CD4-positive, alpha-beta T cell (primary cell): ENCODE data around the gene SNX12. TPM values are rescaled to one million over a fixed set of nuclear protein-coding genes. Genes with fewer than 3 reads are reported as not detected.

Source experiments
- ATAC-seq: fragments of 200-7000 bp; cut with Tn5 transposase; one replicate; pipeline ENCODE4 v1.10.0; 2022; ENCODE audit warnings: mild to moderate bottlenecking; ENCODE audit not compliant: poor library complexity
- CTCF ChIA-PET: fragments of 350-600 bp; sonication (Branson Sonifier 250); formaldehyde crosslinking; loops from one replicate; lab custom pipeline; 2021; ENCODE audit warnings: antibody characterized with exemption, inconsistent platforms; lab: Charles Lee
- POLR2A ChIA-PET: fragments of 350-600 bp; sonication (Branson Sonifier 250); formaldehyde crosslinking; loops from one replicate; lab custom pipeline; 2021; ENCODE audit warnings: antibody characterized with exemption, inconsistent platforms; lab: Charles Lee
- DNase-seq, 14 experiments: peaks; one replicate each; pipeline ENCODE4 v3.0.0-alpha.2; 2013 to 2020; ENCODE audit warnings: mixed read lengths in 2 of 14
- H3K27ac ChIP-seq, 2 donors: one replicate each; pipeline versions ENCODE4 v1.5.1 to v1.7.0; 2013; ENCODE audit warnings: low read length in 2 of 2, low read depth in 1 of 2, mild to moderate bottlenecking in 1 of 2
- H3K27me3 ChIP-seq, 2 experiments: 1 replicate in 1 of 2; 2 replicates in 1 of 2; pipeline versions ENCODE4 v1.6.1 to v1.7.0; 2013; ENCODE audit warnings: low read length in 2 of 2, control low read depth in 1 of 2, mild to moderate bottlenecking in 1 of 2, moderate library complexity in 1 of 2; ENCODE audit not compliant: insufficient read depth in 2 of 2, control insufficient read depth in 1 of 2
- H3K36me3 ChIP-seq: one replicate; pipeline ENCODE4 v1.6.1; 2013; ENCODE audit warnings: low read length, control low read depth; ENCODE audit not compliant: insufficient read depth
- H3K4me1 ChIP-seq: one replicate; pipeline ENCODE4 v1.6.1; 2013; ENCODE audit warnings: low read length, control low read depth; ENCODE audit not compliant: insufficient read depth
- H3K4me3 ChIP-seq: one replicate; pipeline ENCODE4 v1.5.1; 2013; ENCODE audit warnings: mild to moderate bottlenecking, low read length, moderate library complexity
- H3K9me3 ChIP-seq, 2 experiments: 1 replicate in 1 of 2; 2 replicates in 1 of 2; pipeline versions ENCODE4 v1.6.1 to v1.7.0; 2013; ENCODE audit warnings: low read length in 2 of 2, mild to moderate bottlenecking in 2 of 2, control low read depth in 1 of 2, moderate library complexity in 1 of 2; ENCODE audit not compliant: control insufficient read depth in 1 of 2, insufficient read depth in 1 of 2
- H3K27ac Mint-ChIP-seq: one replicate; pipeline ENCODE4 v1.8.0; 2020; ENCODE audit warnings: mixed read lengths
- H3K27me3 Mint-ChIP-seq: one replicate; pipeline ENCODE4 v1.8.0; 2021; ENCODE audit warnings: mixed read lengths
- H3K36me3 Mint-ChIP-seq: one replicate; pipeline ENCODE4 v1.8.0; 2021; ENCODE audit warnings: low read depth, mixed read lengths
- H3K4me1 Mint-ChIP-seq: one replicate; pipeline ENCODE4 v1.8.0; 2021; ENCODE audit warnings: low read depth, mixed read lengths
- H3K4me3 Mint-ChIP-seq: one replicate; pipeline ENCODE4 v1.8.0; 2020; ENCODE audit warnings: mild to moderate bottlenecking, mixed read lengths
- H3K9me3 Mint-ChIP-seq: one replicate; pipeline ENCODE4 v1.8.0; 2020; ENCODE audit warnings: mixed read lengths
- intact Hi-C, 2 experiments: fragments of 100-400 bp; cut with DNase I in 1 of 2; cut with micrococcal nuclease in 1 of 2; formaldehyde crosslinking; loops; one replicate each; pipeline versions ENCODE4 v1.15.1 to v1.9.0; 2023 to 2025; cut with DNase I, micrococcal nuclease
- total RNA-seq, 174 experiments: library from RNA in 2 of 174; stranded (reverse) in 2 of 174; gene quantifications; one replicate each; pipeline ENCODE4 v1.2.3 and lab custom pipeline; 2021 to 2026
- TF ChIP-seq, protein P1 (sequence below): fragments of 200-600 bp; IDR thresholded peaks from one replicate; pipeline ENCODE4 v1.8.0; 2022; ENCODE audit warnings: antibody characterized with exemption, mild to moderate bottlenecking

Gene SNX12
- total RNA-seq, 2 experiments from 2014 or later = 20.5 to 22.4 TPM

GRCh38 chrX:71095555-71095980 lies 27.4 kb upstream of the SNX12 start, which contains the start of gene FOXO4:
Gene FOXO4 (plus strand): TSS chrX:71095851. CDS start chrX:71096529, 678 bp downstream.
- TF ChIP-seq, protein P1, sequence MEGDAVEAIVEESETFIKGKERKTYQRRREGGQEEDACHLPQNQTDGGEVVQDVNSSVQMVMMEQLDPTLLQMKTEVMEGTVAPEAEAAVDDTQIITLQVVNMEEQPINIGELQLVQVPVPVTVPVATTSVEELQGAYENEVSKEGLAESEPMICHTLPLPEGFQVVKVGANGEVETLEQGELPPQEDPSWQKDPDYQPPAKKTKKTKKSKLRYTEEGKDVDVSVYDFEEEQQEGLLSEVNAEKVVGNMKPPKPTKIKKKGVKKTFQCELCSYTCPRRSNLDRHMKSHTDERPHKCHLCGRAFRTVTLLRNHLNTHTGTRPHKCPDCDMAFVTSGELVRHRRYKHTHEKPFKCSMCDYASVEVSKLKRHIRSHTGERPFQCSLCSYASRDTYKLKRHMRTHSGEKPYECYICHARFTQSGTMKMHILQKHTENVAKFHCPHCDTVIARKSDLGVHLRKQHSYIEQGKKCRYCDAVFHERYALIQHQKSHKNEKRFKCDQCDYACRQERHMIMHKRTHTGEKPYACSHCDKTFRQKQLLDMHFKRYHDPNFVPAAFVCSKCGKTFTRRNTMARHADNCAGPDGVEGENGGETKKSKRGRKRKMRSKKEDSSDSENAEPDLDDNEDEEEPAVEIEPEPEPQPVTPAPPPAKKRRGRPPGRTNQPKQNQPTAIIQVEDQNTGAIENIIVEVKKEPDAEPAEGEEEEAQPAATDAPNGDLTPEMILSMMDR = no peak
- Mint-ChIP-seq H3K27ac (peak within 1 kb of the TSS; percentile 98), H3K9me3 (no peaks in the 10 kb centered on the region), H3K4me1 (peaks cover 50% of the 10 kb centered on the region), H3K36me3 (peaks cover 9% of the 10 kb centered on the region), H3K4me3 (peak within 1 kb of the TSS; percentile 96), H3K27me3 (no peaks in the 10 kb centered on the region)
- ChIA-PET CTCF (interaction anchor here (1.1 kb wide), 1 partner anchor 34 kb away, joined by 4 read pairs; no protein-coding TSS in a partner anchor), POLR2A (interaction anchor here (0.6 to 2.8 kb wide), 10 partner anchors 9 to 270 kb away, joined by 3 to 34 read pairs (median 5); partner anchors contain the start of genes IL2RG, MED12, NONO and SNX12)
- Histone ChIP-seq H3K4me3 (peak within 1 kb of the TSS; percentile 83), H3K9me3 (no peaks in the 10 kb centered on the region), H3K36me3 (no peaks in the 10 kb centered on the region), H3K27ac (peak within 1 kb of the TSS; percentile 41 to 62), H3K4me1 (peaks cover 37% of the 10 kb centered on the region), H3K27me3 (no peaks in the 10 kb centered on the region)
- ATAC-seq (peak; percentile 85), DNase-seq (peak; percentile 75 to 94 (median 86))
- intact Hi-C loops = loop anchor here (10.0 kb wide), 1 partner anchor 159 kb away; the partner anchor contains the start of gene ZMYM3 (in 2 of the 2)

GRCh38 chrX:71095033-71095432 lies 26.9 kb upstream of the SNX12 start:
- Histone ChIP-seq H3K36me3 (no peaks in the 10 kb centered on the region), H3K27me3 (no peaks in the 10 kb centered on the region), H3K4me3 (peak overlapping the region; percentile 83), H3K4me1 (peaks cover 36% of the 10 kb centered on the region), H3K9me3 (no peaks in the 10 kb centered on the region), H3K27ac (no peak overlapping the region)
- POLR2A ChIA-PET = no interaction called here
- no peak for ATAC-seq
- H3K4me3 Mint-ChIP-seq = peak overlapping the region; percentile 96
- TF ChIP-seq, protein P1 = no peak
- H3K27me3 Mint-ChIP-seq = no peaks in the 10 kb centered on the region
- intact Hi-C loops = loop anchor here (10.0 kb wide), 1 partner anchor 160 kb away; the partner anchor contains the start of gene ZMYM3 (in 2 of the 2)
- CTCF ChIA-PET = no interaction called here
- peaks cover 47% of the 10 kb centered on the region for H3K4me1 Mint-ChIP-seq
- H3K36me3 Mint-ChIP-seq = peaks cover 9% of the 10 kb centered on the region
- H3K27ac Mint-ChIP-seq = peak overlapping the region; percentile 98
- DNase-seq = peak in 1 of 14 experiments; percentile 12
- H3K9me3 Mint-ChIP-seq = no peaks in the 10 kb centered on the region

DNA sequence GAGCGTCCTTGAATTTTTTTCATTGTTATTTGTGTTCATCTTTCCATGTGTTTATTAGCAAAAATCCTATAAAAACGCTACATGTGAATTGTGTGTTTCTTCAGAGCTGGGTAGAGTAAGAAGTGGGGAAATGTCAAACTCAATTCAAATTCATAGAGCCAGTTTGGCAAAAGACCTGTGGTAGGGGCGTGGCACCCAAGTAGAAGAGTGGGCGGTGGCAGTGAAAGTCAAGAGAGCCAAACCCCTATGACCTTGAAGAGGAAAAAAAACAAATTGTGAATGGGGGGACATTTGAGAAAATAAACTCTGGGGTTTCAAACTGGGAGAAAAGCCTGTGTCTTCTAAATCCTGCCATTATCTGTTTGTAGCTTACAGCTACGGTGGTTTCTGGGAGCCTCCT lies 23.1 kb upstream of the SNX12 start:
- Mint-ChIP-seq H3K4me1 (peaks cover 15% of the 10 kb centered on the region), H3K9me3 (no peaks in the 10 kb centered on the region), H3K4me3 (no peak overlapping the region), H3K36me3 (peaks cover 8% of the 10 kb centered on the region), H3K27me3 (no peaks in the 10 kb centered on the region), H3K27ac (no peak overlapping the region)
- H3K4me3 ChIP-seq = no peak overlapping the region
- H3K36me3 ChIP-seq = no peaks in the 10 kb centered on the region
- peaks cover 5% of the 10 kb centered on the region for H3K4me1 ChIP-seq
- H3K27me3 ChIP-seq = no peaks in the 10 kb centered on the region
- H3K9me3 ChIP-seq = no peaks in the 10 kb centered on the region
- CTCF ChIA-PET = interaction anchor here (1.2 kb wide), 1 partner anchor 14 kb away, joined by 3 read pairs; no protein-coding TSS in a partner anchor
- intact Hi-C loops = loop anchor here (10.0 kb wide), 1 partner anchor 164 kb away; the partner anchor contains the start of gene ZMYM3 (in 2 of the 2)
- no peak overlapping the region for H3K27ac ChIP-seq
- POLR2A ChIA-PET = no interaction called here
- no peak for DNase-seq
- no peak for ATAC-seq
- TF ChIP-seq, protein P1 = no peak
